Hematopoietic multipotent progenitor cell treated with erythropoietin and hydrocortisone succinate and interleukin-3 and kit ligand, for 4 days (in vitro differentiated cells): Measurements from ENCODE around the gene CLSTN1.
A peak's percentile ranks its signal among the peaks of the same experiment; 100 is the strongest.

ENCODE experiments used
- DNase-seq: peaks from one replicate; pipeline ENCODE4 v3.0.0-alpha.2; 2015

Gene CLSTN1

DNA sequence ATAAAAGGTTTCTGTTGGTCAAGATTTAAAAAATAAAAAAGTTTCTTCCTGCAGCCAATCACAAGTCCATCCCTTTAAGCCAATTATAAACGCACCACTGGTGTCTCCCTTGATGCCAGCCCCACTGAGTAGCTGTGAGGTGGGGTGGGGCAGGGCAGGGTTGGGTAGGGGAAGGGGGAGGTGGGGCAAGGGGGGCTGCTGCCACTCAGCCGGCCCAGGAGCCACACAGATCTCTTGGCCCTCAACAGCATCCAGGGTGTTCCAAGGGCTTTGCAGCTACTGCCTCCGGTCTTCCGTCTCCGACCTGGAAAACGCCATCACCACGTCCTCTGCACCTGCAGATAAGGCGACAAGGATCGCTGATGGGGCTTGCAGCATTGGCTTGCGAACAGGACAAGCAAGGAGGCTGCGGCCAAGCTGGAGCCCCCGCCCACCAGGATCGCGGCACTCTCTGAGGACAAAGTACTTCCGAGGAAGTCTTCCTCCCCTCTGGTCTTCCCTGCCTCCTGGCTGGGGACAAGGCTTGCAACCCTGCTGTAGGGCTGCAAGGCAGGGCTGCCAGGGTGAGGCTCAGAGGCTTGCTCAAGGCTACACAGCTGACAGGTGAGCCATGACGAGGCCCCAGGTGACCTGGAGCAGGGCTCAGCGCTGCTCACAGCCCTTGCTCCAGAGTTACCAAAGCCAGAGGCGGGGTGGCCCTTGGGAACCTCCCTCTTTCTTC is 26.8 kb upstream of the CLSTN1 start:
- DNase-seq: peak; percentile 44

GRCh38 chr1:9849691-9850441 is 26.1 kb upstream of the CLSTN1 start:
- DNase-seq: peak; percentile 93

- DNase-seq: peak; percentile 74
Measured at GRCh38 chr1:9848022-9848421, 24.3 kb upstream of the CLSTN1 start.

- DNase-seq: no peak
Measured at GRCh38 chr1:9847269-9847668, 23.5 kb upstream of the CLSTN1 start.

DNA sequence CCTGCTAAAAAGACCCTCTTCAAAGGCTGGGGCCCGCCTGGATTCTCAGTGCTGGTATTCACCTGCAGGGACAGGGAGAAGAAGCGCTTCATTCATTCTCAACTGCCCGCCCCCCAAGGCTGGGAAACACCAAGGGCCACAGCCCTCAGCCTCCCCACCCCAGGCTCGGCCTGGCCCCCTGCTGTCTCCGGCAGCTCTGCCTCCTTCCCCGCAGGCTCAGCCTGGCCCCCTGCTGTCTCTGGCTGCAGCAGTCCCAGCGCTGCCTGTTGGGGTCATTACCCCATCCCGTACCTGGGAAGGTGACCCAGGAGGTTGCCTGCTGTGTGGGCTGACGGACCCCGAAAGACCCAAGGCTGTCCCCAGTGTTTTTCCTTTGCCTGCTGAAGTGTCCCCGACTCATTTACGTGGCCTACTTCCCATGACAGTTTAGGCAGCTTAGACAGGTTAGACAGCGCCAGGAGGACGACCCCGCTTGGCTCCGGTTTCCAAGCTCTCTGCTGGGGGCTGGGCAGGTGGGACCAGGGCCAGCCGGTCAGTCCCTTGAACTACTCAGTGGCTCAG is 22.9 kb upstream of the CLSTN1 start:
- no peak for DNase-seq

GRCh38 chr1:9845914-9846313 is 22.1 kb upstream of the CLSTN1 start:
- DNase-seq: no peak

GRCh38 chr1:9844756-9845155 is 21.0 kb upstream of the CLSTN1 start:
- no peak for DNase-seq

DNA sequence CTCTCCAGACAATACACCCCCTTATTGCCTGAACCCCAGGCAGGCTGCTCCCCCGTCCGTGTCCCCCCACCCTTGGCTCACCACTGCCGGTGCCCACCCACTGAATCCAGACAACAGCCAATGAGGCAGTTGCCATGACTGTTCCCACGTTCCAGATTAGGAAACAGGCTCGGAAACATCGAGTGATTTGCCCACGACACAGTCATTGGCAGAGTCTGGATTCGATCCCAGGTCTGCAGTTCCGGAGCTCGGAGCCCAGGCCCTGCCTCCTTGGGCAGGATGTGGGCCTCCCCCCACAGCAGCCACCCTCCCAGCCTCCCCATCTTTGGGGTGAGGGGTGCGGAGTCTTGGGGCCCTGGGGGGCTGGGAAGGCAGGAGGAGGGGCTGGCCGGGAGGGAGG is 20.3 kb upstream of the CLSTN1 start:
- no peak for DNase-seq

DNA sequence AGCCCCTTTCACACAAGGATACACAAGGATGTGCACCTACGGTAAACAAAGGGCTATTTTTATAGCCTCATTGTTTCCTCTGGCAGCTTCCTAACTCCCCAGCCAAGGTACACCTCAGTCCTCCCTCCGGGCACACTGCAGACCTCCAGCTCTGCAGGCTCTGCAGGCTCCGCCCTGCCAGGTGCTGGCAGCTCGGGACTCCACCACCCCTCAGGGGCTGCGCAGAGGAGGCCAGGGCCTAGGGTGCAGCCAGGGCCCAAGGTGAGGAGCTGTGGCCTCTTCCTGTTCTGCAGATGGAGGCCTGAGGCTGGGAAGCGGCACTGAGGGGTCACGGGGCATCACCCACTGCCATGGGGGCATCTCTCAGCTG is 19.8 kb upstream of the CLSTN1 start:
- no peak for DNase-seq

DNA sequence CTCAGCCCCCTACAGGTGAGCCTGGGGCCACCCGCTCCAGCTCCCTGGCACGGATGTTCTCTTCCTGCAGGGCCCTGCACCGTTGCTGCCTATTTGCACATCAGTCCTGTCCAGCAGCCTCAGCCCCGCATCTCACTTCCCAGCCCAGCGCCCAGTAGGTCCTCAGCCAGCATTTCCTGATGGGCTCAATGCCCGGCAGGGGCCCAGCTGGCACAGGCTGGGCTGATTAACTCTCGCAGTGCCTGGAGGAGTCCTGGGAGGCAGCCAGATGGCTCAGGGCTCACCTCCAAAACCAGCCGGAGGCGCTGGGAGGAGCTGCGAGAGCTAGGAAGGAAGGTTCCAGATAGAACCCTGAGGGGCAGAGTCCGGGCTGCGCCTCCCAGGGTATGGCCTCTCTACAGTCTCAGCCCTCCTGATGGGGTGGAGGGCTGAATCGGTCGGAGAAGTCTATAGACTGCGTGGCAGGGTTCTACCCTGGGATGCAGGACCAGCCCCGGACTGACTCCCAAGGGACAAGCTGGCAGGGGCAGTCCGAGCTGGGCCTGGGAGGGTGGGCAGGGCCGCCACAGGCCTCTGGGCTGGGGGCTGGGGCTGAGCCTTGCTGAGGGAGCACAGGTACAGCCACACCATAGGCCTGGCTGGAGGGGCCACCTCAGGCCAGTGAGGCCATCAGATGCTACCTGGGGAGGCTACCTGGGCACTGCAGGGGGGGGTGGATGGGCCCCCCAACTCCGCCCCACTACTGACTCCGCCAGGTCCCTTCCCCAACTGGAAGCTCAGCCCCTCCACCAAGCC is 19.2 kb upstream of the CLSTN1 start:
- no peak for DNase-seq

DNA sequence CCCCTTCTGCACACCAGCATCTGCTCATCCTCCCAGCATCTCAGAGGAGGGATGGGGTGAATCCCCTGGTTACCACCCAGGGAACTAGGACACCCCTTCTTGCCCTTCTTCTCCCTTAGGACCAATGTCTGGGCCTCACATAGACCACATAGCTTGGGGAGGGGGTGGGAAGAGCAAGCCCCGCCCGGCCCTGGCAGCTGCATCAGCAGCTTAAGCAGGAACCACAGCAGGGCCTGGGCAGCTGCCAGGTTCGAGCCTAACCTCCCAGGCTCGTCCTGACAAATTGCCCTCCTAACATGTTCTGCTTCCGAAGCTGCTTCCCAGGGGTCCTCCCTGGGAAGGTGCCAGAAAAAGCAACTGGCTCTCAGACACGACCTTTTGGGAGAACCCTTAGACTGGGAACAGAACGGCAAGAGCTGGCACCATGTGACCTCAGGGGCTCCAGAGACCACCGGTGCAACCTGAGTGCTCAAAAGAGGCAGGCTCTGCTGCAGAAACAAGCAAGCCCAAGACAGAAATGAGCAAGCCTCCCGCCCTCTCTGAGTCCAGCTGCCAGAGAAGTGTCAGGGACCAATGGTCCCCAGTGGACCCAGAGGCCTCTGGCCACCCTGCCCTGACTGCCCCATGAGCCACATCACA is 18.4 kb upstream of the CLSTN1 start:
- no peak for DNase-seq

DNA sequence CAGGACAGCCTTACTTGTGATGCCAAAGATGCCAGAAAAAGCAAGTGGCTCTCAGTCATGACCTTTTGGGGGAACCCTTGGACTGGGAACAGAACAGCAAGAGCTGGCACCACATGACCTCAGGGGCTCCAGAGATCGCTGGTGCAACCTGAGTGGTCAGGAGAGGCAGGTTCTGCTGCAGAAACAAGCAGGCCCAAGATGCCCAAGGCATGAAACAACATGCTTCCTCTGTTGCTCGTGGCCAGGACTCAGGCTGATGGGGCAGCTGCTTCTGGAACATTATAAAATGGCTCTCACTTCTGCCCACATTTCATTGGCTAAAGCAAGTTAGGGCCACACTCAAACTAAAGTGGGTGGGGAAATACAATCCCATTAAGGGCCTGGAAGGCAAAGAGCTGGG is 17.7 kb upstream of the CLSTN1 start:
- DNase-seq: no peak

- no peak for DNase-seq
Measured at GRCh38 chr1:9840176-9840575, 16.4 kb upstream of the CLSTN1 start.

DNA sequence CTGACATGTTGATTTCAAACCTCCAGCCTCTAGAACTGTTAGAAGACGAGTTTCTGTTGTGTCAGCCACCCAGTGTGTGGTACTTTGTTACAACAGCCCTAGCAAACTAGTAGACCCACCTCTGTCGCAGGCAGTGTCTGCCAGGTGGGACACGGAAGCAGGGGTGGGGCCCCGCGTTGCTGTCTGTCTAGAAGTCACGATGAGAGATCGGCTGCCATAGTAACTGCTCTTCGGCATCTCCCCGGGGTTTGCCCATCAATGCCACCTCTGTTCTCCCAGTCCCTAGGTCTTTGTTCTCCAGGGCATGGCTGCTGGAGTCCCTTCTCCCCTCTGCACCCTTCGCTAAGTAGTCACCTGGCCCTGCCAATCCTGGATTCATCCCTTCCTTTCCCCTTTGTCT is 15.2 kb upstream of the CLSTN1 start:
- DNase-seq: no peak

DNA sequence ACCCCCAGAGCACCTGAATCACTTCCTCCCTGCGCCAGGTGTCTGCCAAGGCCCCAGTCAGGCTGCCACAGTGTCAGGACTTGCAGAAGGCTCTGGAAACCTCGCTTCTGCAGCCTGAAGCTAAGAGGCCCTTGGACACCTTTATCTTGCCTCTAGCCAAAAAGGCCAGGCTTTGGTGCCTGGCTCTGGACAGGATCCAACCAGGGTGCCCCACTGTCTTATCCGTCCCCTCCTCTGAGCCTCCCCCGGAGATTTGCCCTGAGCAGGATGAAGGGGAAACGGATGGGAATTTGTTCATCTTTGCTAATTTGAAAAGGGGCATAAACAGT is 12.8 kb upstream of the CLSTN1 start:
- no peak for DNase-seq

- no peak for DNase-seq
Measured at GRCh38 chr1:9835758-9836631, 12.2 kb upstream of the CLSTN1 start.

DNA sequence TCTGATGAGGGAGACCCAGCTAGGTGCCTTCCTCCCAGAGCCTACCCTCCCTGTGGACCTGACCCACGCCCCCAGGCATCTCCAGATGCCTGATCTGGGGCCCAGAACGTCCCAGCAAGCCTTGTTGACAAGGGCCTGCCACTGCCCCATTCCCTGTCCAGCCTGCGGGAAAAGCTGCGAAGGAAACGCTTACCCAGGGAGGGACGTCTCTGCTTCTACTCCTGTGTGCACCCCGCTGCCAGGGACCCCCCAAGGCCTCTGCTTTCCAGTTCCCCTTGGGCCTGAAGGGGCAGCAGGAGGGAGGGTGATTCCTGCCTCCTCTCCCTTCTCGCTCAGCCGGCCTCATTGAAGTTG is 11.6 kb upstream of the CLSTN1 start:
- DNase-seq: no peak

DNA sequence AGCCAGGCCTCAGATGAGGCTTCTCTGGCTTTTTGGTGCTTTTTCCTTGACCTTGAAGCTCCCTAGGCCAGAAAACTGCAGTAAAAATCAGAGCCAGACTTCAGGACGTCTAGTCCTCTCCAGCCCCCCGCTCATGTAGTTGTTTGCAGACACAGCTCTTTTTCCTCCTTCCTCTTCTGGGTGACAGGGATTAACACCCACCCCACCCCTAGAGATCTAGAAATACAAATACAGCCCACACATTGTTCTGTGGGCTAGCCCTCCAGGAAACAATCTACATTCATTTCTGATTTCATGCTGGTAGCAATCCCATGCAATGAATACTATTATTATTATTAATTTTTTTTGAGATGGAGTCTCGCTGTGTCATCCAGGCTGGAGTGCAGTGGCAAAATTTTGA is 9.9 kb upstream of the CLSTN1 start:
- no peak for DNase-seq

DNA sequence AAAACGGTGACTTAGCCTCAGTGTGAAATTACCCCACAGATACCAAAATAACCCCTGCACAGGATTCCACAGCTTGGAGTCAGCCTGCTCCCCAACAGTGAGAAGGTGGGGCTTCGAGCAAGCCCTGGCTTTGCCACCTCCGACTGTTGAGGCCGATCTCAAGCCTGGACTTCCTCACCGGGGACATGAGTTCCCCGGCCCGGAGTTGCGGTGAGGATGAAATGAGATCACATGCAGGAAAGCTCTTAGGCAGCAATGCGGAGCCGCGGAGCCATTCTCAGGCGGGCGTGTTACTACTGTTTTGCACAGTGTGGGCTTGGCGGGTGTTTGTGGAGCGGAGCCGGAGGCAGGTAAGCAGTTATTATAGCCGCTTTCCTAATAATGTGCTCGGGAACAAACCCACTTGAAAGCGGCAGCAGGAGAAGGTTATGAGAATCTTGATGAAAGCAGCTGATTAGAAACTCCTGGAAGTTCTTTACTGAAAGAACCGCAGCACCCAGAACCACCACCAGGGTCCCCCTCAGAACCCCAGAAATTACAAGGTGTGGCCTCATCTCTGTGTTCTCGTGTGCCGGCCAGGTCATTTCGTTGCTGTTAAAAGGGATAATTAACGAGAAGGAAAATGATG is 3.9 kb upstream of the CLSTN1 start:
- DNase-seq: peak; percentile 58

GRCh38 chr1:9826616-9827015 is 2.9 kb upstream of the CLSTN1 start:
- DNase-seq: no peak

- DNase-seq: no peak
Measured at GRCh38 chr1:9826087-9826486, 2.3 kb upstream of the CLSTN1 start.
